ENCODE measurements around the gene APBA2. TPM values are rescaled to one million over a fixed set of nuclear protein-coding genes. Genes with fewer than 3 reads are reported as not detected.

Gene APBA2
- total RNA-seq, 4 donors from 2014 or later, result 7.7 to 14.4 (median 11.6) TPM

DNA sequence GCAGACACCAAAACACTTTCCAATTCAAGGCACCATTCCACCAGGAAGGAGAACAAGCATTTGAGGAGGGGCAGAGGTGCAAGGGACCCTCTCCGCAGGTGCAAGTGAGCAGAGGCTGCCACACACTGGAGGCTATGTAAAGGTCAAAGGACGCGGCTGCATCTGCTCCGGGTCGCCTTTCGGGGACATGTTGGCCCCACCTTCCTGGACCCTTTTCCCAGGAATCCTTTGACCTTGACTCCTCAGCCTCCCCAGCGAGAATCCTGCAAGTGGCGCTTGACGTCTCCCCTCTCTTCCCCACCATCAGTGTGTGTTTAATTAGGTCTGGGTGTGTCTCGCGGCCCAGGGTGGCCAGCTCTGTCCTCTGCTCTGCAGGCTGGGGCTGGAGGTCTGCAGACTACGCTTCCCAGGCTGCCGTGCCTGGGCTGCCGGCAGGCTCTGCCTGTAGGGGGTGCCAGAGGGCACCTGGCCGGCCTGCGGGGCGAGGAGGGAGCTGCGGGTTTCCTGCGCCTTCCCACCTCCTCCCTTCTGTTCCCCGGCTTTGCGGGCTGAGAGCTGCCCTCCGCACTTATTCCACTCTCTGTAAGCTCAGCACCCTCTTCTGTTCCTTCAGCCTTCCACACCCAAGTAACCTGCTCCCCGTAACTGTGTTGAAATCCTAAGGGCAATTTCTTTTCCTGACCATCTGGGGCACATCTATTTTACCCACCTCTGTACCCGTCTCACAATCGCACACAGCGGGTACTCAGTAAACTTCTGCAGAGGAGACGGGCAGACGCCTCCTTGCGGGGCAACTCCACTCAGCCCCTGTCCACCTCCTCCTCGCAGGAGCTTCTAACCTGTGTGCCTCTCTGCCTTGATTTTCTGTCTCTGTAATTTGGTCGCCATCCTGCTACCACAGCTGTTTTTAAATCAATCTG is 254.0 kb downstream of the APBA2 start:
- H3K27me3 ChIP-seq, result no peaks in the 10 kb centered on the region
- WGBS, 2 donors, result 30 to 35% methylated on average over 25 to 28 of the region's 31 CpGs
- intact Hi-C loops (cut with DNase I), result no loop called here
- H3K36me3 ChIP-seq, result no peaks in the 10 kb centered on the region
- H3K27ac ChIP-seq, result no peak overlapping the region
- no peaks in the 10 kb centered on the region for H3K9me3 ChIP-seq
- TF ChIP-seq POLR2A (IDR thresholded peaks at IDR 0.05) (no peak), CTCF (IDR thresholded peaks at IDR 0.05) (peak; percentile 46 to 89 (median 70))
- no peaks in the 10 kb centered on the region for H3K4me1 ChIP-seq
- peak; percentile 60 to 70 for DNase-seq
- no peak overlapping the region for H3K4me3 ChIP-seq (replicated peaks in 1 of 3)

GRCh38 chr15:29140475-29141307 is 254.9 kb downstream of the APBA2 start:
- WGBS, 2 donors, result 89 to 91% methylated on average over 12 to 15 of the region's 15 CpGs
- TF ChIP-seq POLR2A (IDR thresholded peaks at IDR 0.05) (no peak), CTCF (IDR thresholded peaks at IDR 0.05) (no peak)
- H3K4me3 ChIP-seq (replicated peaks in 1 of 3), result no peak overlapping the region
- no peaks in the 10 kb centered on the region for H3K4me1 ChIP-seq
- H3K27me3 ChIP-seq, result no peaks in the 10 kb centered on the region
- no peaks in the 10 kb centered on the region for H3K9me3 ChIP-seq
- DNase-seq, result no peak
- H3K27ac ChIP-seq, result no peak overlapping the region
- H3K36me3 ChIP-seq, result no peaks in the 10 kb centered on the region
- intact Hi-C loops (cut with DNase I), result no loop called here

DNA sequence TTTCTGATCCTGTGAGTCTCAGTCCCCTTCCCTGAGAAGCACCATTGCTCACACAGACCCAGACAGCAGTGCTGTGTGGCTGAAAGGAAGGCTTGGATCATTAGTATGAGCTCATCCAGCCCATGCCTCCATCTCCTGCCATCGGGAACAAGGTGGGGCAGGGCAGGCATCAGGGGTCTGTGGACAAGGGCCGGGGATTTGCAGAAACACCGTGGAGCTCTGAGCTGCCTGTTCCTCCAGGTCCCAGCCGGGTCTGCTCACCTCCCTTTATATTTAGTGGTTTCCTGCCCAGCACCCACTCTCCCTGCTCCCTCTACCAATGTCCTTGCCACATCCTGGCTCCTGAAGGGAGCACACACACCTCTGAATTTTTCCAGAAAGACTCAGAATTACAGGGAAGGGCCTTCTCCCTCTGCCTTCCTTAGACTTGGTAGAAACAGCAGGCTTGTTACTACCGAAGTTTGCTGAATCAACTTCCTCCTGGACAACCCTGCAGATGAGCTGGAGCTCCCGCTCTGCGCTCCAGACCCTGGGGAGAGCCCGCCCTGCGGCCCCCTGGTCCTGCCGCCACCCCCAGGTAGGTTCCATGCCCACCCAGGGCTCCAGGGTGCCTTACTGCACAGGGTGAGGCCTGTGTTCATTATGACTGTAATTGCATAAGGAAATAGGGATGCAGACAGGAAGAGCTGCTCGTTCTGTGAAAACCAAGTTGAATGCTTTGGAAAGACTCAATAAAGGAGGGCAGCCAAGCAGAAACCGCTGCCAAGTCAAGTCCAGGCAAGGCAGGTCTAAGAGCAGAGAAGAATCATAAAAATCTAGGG is 255.7 kb downstream of the APBA2 start:
- 62 to 67% methylated on average over 11 to 12 of the region's 12 CpGs for WGBS, 2 donors
- no peak overlapping the region for H3K4me3 ChIP-seq (replicated peaks in 1 of 3)
- H3K27ac ChIP-seq, result no peak overlapping the region
- H3K9me3 ChIP-seq, result no peaks in the 10 kb centered on the region
- peak; percentile 61 to 67 for DNase-seq
- TF ChIP-seq CTCF (IDR thresholded peaks at IDR 0.05), result no peak
- TF ChIP-seq POLR2A (IDR thresholded peaks at IDR 0.05), result no peak
- H3K4me1 ChIP-seq, result no peaks in the 10 kb centered on the region
- intact Hi-C loops (cut with DNase I), result no loop called here
- H3K27me3 ChIP-seq, result no peaks in the 10 kb centered on the region
- no peaks in the 10 kb centered on the region for H3K36me3 ChIP-seq

DNA sequence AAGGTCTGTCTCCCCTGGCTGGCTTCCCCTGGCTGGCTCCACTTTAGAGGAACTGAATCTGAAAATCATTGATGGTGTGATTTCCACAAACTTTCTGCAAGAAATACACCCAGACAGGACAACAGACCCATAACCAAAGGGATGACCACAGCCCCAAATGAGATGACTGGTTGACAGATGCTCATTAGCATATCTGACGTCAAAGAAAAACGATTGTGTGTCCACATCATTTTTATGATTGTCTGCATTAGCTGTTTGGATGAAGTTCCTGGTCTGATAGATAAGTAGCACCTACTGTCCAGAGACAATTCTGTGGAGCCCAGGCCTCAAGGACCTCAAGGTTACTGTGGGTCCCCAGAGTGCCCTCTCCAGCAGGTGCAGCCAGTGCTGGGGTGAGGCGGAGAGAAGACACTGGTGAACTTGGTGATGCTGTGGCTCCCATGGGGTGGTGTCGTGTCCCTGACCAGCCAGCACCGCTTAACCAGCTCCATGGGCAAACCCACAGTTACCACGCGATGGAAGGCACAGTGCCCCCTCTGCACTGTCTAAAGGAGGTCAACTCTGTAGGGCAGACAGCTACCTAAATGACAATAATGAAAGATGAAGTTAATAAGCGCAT is 256.5 kb downstream of the APBA2 start:
- TF ChIP-seq CTCF (IDR thresholded peaks at IDR 0.05), result no peak
- TF ChIP-seq POLR2A (IDR thresholded peaks at IDR 0.05), result no peak
- DNase-seq, result no peak
- intact Hi-C loops (cut with DNase I), result no loop called here
- Histone ChIP-seq H3K27ac (no peak overlapping the region), H3K27me3 (no peaks in the 10 kb centered on the region), H3K36me3 (no peaks in the 10 kb centered on the region), H3K4me3 (replicated peaks in 1 of 3) (no peak overlapping the region), H3K4me1 (no peaks in the 10 kb centered on the region), H3K9me3 (no peaks in the 10 kb centered on the region)
- WGBS, 2 donors, result 89 to 90% methylated on average over 8 of the region's 8 CpGs
